ENCODE results near the gene KCNC3.

- TF ChIP-seq CTCF (conservative IDR thresholded peaks at IDR 0.05; ENCODE audit: low read depth, low read length) = no peak
- no peak for TF ChIP-seq RAD21 (IDR thresholded peaks at IDR 0.05; ENCODE audit: low read length)
- no peak for TF ChIP-seq CHD1 (IDR thresholded peaks at IDR 0.05; ENCODE audit: low read depth, low read length)
- no peak for TF ChIP-seq ELK1 (IDR thresholded peaks at IDR 0.05; ENCODE audit: borderline replicate concordance, low read depth, low read length)
- no peak for TF ChIP-seq MAFK (IDR thresholded peaks at IDR 0.05; ENCODE audit: low read depth, low read length)
- TF ChIP-seq FOS (IDR thresholded peaks at IDR 0.05; ENCODE audit: low read depth, low read length) = no peak
- no peak for TF ChIP-seq SMC3 (IDR thresholded peaks at IDR 0.05; ENCODE audit: low read depth, low read length)
- TF ChIP-seq USF2 (IDR thresholded peaks at IDR 0.05; ENCODE audit: low read depth, low read length) = no peak
- no peak for TF ChIP-seq RFX5 (IDR thresholded peaks at IDR 0.05; ENCODE audit: low read depth, low read length)
- TF ChIP-seq RCOR1 (IDR thresholded peaks at IDR 0.05; ENCODE audit: insufficient replicate concordance, low read length) = no peak
These were observed 4.8 kb downstream of the KCNC3 start for GRCh38 chr19:50324331-50324730.

All from IMR-90 (cell line).